ENCODE data around the gene METAP1D.

- TF ChIP-seq EP300 (IDR thresholded peaks at IDR 0.05) (no peak), CTCF (IDR thresholded peaks at IDR 0.05) (no peak), POLR2A (IDR thresholded peaks at IDR 0.05) (no peak)
Observed at GRCh38 chr2:172079838-172080640, 80.3 kb downstream of the METAP1D start.

Measured in stomach (tissue), 4 donors.